ENCODE data around the gene TNS3.

TNS3 gene

GRCh38 chr7:47277321-47277781, 304.6 kb downstream of the TNS3 start:
- Histone ChIP-seq H3K79me2 (ENCODE audit: low read length) (no peaks in the 10 kb centered on the region), H3K4me2 (ENCODE audit: low read depth, low read length) (no peak overlapping the region), H3K4me1 (ENCODE audit: low read length) (no peaks in the 10 kb centered on the region), H3K9me3 (replicated peaks; ENCODE audit: insufficient read depth, low read length) (no peaks in the 10 kb centered on the region), H3K9ac (ENCODE audit: low read length) (no peak overlapping the region), H3K27me3 (replicated peaks; ENCODE audit: insufficient read depth, low read length) (no peaks in the 10 kb centered on the region), H3K9me2 (replicated peaks; ENCODE audit: insufficient read depth, low read length) (no peaks in the 10 kb centered on the region), H2AFZ (ENCODE audit: low read length) (no peak overlapping the region), H3F3A (ENCODE audit: insufficient read depth, low read length) (no peaks in the 10 kb centered on the region), H3K27ac (ENCODE audit: low read length) (no peak overlapping the region), H3K4me3 (ENCODE audit: low read length) (no peak overlapping the region), H3K36me3 (replicated peaks; ENCODE audit: insufficient read depth, low read length) (peaks cover 12% of the 10 kb centered on the region; the same call in 1 of the 2 replicates), H4K20me1 (ENCODE audit: insufficient read depth, low read length) (no peaks in the 10 kb centered on the region)
- DNase-seq = no peak
- TF ChIP-seq EZH2phosphoT487 (IDR thresholded peaks at IDR 0.05; ENCODE audit: low read length) (no peak), EZH2 (optimal IDR thresholded peaks at IDR 0.05; ENCODE audit: low read depth, low read length) (no peak), CTCF (IDR thresholded peaks at IDR 0.05; ENCODE audit: low read length) (no peak)

GRCh38 chr7:47273974-47274766, 307.7 kb downstream of the TNS3 start:
- no peak for DNase-seq
- H3K9ac ChIP-seq (ENCODE audit: low read length) = no peak overlapping the region
- H3K9me3 ChIP-seq (replicated peaks; ENCODE audit: insufficient read depth, low read length) = no peaks in the 10 kb centered on the region
- TF ChIP-seq EZH2 (optimal IDR thresholded peaks at IDR 0.05; ENCODE audit: low read depth, low read length) = no peak
- no peak for TF ChIP-seq CTCF (IDR thresholded peaks at IDR 0.05; ENCODE audit: low read length)
- TF ChIP-seq EZH2phosphoT487 (IDR thresholded peaks at IDR 0.05; ENCODE audit: low read length) = no peak
- no peaks in the 10 kb centered on the region; the same call in 1 of the 2 replicates for H3K36me3 ChIP-seq (replicated peaks; ENCODE audit: insufficient read depth, low read length)
- H3K4me1 ChIP-seq (ENCODE audit: low read length) = no peaks in the 10 kb centered on the region
- no peaks in the 10 kb centered on the region; the same call in 1 of the 2 replicates for H3F3A ChIP-seq (ENCODE audit: insufficient read depth, low read length)
- no peak overlapping the region for H3K4me3 ChIP-seq (ENCODE audit: low read length)
- no peak overlapping the region for H2AFZ ChIP-seq (ENCODE audit: low read length)
- H3K79me2 ChIP-seq (ENCODE audit: low read length) = no peaks in the 10 kb centered on the region
- H4K20me1 ChIP-seq (ENCODE audit: insufficient read depth, low read length) = no peaks in the 10 kb centered on the region
- H3K4me2 ChIP-seq (ENCODE audit: low read depth, low read length) = no peak overlapping the region
- no peaks in the 10 kb centered on the region for H3K9me2 ChIP-seq (replicated peaks; ENCODE audit: insufficient read depth, low read length)
- H3K27me3 ChIP-seq (replicated peaks; ENCODE audit: insufficient read depth, low read length) = no peaks in the 10 kb centered on the region
- no peak overlapping the region for H3K27ac ChIP-seq (ENCODE audit: low read length)

GRCh38 chr7:47273088-47273487, 308.8 kb downstream of the TNS3 start:
- Histone ChIP-seq H3K9ac (ENCODE audit: low read length) (no peak overlapping the region), H3K9me2 (replicated peaks; ENCODE audit: insufficient read depth, low read length) (no peaks in the 10 kb centered on the region), H3K9me3 (replicated peaks; ENCODE audit: insufficient read depth, low read length) (no peaks in the 10 kb centered on the region), H3K27me3 (replicated peaks; ENCODE audit: insufficient read depth, low read length) (no peaks in the 10 kb centered on the region), H3K79me2 (ENCODE audit: low read length) (no peaks in the 10 kb centered on the region), H3K4me3 (ENCODE audit: low read length) (no peak overlapping the region), H3K27ac (ENCODE audit: low read length) (no peak overlapping the region), H3F3A (ENCODE audit: insufficient read depth, low read length) (no peaks in the 10 kb centered on the region; the same call in 1 of the 2 replicates), H2AFZ (ENCODE audit: low read length) (no peak overlapping the region), H3K4me1 (ENCODE audit: low read length) (no peaks in the 10 kb centered on the region), H3K4me2 (ENCODE audit: low read depth, low read length) (no peak overlapping the region), H4K20me1 (ENCODE audit: insufficient read depth, low read length) (no peaks in the 10 kb centered on the region), H3K36me3 (replicated peaks; ENCODE audit: insufficient read depth, low read length) (no peaks in the 10 kb centered on the region; the same call in 1 of the 2 replicates)
- TF ChIP-seq EZH2 (optimal IDR thresholded peaks at IDR 0.05; ENCODE audit: low read depth, low read length) (no peak), CTCF (IDR thresholded peaks at IDR 0.05; ENCODE audit: low read length) (no peak), EZH2phosphoT487 (IDR thresholded peaks at IDR 0.05; ENCODE audit: low read length) (no peak)
- no peak for DNase-seq
